GM19372 (cell line): ENCODE data around the gene MYO9A.

Experiments used
- ATAC-seq: cut with Tn5 transposase; IDR thresholded peaks from one replicate; pipeline ENCODE4 v1.9.1; 2021; ENCODE audit warnings: mild to moderate bottlenecking, low read depth, moderate library complexity; ENCODE audit not compliant: unreplicated experiment

MYO9A gene

DNA sequence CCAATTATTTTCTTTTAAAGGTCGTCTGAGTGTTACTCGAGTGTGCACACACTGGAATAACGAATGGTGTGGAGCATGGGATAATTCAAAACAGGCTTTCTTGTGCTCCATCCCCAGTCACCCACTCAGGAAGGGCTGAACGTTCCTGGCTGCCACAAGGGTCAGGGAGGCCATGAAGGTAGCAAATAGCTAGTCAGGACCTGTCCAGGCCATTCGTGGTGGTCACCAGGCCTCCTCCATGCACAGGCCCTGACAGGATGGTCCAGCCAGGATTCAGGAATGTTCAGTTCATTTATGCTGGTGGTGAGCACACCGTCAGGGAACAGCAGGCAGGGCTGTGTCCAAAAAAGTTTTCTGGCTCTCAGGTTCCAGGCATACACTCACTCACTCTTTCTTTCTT lies 319.3 kb downstream of the MYO9A start:
- no peak for ATAC-seq

DNA sequence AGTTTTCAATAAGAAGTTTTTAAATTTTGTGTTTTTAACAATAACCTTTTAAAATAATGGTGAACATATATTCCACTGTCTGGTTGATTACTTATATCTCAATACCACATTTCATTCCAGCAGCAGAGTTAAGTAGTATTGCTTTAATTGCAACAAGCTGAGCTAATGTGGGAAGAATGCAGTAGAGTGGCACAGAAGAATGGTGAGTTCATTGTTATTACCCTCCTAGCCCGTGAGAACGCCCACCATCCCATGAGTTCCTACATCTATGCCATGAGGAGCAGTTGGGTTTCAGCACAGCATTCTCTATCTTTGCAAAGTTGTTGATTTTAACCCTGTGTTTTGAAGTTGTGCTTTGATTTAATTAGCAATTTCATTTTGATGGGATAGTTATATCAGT lies 325.4 kb downstream of the MYO9A start:
- ATAC-seq, result no peak

DNA sequence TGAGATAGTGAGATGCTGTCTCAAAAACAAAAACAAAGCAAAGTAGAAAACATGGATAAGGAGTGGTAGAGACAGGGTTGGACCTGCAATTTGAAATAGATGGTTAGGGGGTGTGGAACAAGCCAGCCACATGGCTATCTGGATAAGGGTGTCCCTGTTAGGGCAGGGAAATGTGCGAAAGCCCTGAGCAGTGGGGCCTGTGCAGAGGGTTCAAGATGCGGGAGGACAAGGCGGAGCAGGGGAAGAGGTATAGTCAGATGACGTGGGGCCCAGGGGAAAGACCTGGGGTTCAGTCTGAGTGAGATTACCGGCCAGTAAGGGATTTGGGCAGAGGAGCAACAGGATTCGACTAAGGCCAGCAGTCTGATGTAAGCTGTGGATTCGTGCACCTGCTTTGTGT lies 326.0 kb downstream of the MYO9A start:
- no peak for ATAC-seq

DNA sequence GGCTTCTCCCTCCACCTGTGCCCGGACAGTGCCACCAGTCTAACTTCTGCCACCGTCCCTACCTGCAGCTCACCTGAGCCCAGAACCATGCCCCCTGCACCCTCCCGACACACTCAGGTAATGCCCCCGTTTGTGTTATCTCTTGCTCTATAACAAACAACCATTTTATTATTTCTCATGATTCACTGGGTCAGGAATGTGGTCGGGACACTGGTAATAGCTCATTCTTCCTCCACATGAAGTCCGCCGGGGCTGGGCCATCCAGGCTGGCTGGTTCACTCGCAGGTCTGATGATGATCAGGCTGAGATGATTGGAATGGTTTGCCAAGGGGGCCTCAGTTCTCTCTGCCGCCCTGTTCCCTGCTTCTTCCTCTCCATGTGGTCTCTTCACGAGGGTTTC lies 327.9 kb downstream of the MYO9A start:
- no peak for ATAC-seq

DNA sequence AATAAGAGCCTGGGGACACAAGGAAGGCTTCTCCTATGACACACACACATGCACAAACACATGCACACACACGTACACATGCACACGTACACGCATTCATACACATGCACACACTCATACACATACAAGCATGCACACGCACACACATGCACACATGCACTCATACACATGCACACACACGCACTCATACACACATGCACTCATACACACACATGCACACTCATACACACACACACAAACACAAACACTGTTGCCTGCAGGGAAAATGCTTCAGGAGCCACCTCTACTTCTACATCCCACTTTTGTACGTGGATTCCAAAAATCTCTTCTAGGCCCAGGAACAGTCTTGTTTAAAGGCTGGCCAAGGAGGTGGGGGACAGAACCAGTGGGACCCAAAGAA lies 328.3 kb downstream of the MYO9A start:
- no peak for ATAC-seq

DNA sequence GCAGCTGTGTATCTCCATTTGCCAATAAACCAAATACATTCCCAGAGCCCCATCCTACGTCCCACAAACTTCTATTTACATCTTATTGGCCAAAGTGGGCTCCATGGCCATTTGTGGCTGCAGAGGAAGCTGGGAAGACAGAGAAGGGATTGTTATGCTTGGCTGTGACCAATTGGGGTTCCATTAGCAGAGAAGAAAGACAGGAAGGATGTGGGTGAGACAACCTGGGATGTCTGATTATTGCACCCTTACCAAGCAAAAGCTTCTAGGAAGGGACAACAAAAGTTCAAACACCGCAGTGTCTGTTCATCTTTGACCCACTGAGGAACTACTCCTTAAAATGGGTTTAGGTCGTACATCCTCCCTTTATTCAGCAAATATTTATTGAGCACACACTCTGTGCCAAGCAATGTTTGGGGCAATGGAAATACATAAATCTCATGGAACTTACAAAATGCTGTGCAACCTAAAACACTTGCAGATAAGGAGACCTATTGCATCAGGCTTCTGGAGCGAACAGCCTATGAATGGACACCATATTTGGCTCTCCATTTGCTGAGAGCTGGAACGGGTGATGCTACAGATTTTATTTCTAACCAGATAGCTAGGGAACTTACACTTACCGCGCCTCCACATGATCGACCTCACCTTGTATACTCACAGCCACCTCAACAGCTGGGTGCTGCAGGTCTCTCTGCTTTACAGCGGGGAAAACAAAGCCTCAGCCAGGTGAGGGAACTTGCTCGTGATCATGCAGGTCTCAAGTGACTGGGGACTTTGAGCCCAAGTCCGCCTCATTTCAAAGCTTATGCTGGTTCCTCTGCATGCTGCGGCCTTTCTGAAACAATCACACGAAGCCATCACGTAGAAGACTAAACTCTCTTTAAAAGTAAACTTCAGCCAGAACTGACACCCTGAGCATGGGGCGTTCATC lies 329.0 kb downstream of the MYO9A start:
- ATAC-seq, result no peak

DNA sequence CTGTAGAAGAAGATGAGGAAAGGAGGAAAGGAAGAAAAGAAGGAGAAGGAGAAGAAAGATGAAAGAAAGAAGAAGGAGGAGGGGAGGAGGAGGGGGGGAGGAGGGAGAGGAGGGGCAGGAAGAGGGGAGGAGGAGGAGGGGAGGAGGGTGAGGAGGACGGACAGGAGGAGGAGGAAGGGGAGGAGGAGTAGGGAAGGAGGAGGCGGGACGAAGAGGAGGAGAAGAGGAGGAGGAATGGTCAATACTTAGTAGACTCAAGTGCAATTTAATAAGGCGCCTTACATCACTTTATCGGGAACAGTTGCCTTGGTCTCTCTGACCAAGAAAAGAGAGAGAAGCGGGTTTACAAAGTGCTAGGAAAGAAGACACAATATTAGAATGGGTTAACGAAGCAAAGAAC lies 331.3 kb downstream of the MYO9A start:
- ATAC-seq, result no peak

DNA sequence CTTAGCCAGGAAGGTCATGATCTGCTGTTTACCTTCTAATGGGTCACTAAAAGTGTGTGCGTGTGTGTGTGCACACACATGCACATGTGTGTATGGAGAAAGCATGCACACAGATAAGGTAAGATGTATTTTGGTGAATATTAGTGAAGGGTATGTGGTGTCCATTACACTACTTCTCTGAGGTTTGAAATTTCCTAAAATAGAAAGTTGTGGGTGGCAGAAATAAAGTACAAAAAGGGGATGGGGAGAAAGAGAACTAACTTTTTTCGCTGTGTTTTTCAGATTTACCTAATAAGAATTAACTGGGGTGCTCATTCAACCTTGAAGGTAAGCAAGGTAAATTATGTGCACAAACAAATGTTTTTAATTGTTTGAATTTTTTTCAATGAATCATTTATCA lies 332.0 kb downstream of the MYO9A start:
- ATAC-seq, result no peak

DNA sequence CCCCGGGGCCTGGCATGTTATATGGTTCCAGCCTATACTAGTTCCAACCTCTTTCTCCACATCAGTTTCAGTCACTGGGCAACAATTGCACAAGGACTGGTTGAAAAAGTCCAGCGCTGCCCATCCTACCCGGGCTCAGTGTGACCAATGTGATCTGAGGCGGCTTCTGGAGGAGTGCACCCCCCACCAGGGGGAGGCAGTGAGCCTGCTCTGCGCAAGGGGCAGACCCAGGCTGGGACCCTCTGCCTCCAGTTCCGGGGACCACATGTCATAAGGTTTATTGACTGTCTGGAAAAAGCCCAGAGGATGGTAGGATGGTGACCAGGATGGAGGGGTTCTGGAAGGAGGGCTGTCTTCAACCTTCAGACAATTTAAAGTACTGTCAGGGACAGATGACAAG lies 333.2 kb downstream of the MYO9A start:
- no peak for ATAC-seq

DNA sequence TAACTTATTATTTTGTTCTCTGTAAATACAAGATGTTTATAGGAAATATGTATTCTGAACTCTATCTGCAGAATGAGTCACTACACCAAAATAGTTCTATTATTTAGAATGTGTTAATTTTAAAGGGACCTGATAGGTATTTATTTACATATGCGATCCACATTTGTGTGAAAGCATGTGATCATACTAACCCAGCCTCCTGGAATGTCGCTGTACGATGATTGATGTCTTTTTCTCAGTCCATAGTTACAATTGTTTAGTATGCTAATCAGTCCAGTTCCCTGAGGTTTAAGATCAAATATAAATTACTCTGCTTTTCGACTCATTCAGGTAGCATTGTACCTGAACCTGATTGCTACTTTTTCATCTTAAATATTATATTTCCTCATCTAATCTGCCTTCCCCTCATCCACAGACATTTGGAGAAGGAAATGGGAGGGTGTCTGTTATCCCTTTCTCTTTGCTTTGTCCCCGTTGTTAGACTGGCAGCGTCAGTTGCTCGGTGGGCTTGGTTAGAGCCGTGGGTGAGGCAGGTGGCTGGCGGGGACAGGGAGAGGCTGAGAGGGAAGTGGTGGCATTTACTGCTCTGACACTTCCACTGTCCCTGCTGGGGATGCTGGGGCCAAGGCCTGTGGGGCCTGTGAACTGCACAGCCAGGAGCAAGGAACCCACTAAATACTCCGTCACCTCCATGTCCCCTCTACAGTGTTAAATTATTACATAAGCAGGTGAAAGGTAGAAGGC lies 335.4 kb downstream of the MYO9A start:
- ATAC-seq, result no peak

DNA sequence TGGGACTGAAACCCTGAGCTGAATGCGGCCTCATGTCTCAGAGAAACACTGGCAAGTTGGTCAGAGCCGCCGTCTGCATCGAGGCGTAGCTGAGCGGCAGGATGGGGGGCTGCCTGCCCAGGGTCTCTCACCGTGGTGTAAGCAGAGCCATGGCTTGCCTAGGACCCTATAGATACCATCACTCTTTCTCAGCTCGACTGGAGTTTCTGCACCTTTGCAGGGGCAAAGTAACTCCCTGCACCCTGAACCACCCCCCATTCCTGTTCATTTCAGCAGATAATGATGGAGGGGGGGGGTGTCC lies 336.0 kb downstream of the MYO9A start:
- no peak for ATAC-seq

DNA sequence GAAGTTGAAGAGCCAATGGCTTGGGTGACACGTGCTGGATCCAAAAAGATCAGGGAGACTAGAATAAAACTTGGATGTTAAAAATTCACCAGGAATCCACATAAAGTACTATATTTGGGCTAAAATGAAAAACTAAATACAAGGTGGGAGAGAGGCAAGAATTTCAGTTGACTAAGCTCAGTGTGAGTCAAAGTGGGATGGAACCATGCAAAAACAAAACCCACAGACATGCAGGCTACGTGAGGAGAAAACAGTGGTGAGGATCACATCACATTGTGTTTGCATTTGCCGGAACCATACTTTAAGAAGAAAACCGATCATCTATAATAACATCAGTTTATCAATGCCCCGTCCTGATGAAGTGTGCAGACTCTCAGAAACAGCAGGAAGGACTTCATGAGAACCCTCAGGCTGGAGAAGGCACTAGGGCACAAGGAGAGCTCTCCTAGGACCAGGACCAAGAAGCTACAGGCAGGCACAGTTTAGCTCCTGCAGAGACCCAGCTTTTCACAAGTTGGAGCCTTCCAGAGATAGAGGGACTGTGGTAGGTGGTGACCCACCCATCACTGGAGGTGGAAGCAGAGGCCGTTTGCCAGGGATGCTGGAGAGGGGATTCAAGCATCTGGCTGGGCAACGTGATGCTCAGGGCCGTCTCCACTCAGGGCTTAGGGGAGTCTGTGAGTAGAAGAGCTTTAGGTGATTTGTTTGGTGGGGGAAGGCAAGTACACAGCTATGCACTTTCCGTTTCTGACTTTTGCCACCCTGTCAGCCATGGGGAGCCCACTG lies 336.6 kb downstream of the MYO9A start:
- no peak for ATAC-seq

DNA sequence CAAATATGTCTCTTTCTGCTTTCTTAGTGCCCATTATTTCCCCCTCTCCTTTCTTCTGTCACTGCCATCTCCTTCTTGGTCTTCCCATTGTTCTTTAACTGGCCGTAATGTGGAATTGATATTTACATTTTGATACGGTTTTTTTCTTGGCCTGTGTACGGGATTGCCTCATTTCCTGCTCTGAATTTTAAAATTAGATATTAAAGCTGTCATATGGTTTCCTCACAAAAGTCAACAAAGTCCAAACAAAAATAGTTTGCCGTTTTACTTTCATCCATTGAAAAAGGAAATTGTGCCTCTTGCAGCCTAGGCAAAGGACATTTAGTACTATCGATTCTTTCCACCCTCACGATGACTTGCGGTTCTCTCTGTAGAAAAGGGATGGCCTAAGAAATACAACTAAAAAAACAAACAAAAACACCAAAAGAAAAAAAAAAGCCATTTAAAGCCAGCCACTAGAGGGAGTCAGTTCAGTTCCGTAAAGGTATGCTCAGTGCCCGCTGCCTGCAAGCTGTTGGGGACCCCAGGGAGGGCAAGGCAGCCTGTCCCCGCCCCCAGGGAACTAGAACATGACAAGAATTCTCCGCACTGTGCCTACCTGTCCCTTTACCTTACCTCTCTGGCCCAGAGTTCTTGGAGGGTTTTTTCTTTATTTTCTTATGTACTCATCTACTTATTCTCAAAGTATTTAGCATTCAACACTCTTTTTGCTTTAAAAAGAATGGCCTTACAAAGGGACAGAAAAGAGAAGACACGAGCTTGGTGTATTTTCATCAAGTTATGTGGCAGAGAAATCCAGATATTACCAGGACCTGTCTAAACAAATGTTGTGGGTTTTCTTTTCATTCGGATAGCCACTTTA lies 337.6 kb downstream of the MYO9A start:
- ATAC-seq, result no peak

DNA sequence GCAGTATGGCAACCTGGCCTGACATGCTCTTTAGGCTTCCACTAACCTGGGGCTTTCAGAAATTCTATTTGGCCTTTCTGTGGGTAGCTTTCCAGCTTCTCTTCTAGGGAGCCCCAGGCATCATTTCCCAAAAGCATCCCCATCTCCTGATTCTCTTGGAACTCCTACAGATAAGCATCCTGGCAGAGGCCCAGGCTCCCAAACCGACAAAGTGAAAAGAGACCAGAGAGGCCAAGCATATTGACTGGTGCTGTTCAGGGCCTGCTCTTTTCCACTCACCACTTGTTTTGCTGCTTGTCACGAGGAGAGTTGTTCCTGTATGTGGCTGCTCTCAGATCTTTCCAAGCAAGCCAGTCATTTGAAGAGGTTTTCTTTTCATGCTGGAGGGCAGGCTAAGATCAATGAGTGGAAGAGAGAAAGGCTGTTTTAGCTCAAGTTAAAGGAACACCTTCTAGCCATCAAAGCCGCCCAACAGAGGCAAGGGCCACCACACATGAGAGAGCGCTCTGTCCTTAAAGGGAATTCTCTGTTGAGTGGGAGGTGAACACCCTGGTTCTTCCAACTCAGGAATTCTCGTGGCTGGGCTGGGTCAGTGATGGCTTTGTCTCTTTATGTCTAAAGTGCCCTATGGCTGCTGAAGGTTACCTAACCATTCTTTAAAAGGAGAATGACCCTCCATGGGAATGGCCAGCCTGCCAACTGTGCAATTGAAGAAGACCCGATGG lies 338.7 kb downstream of the MYO9A start:
- no peak for ATAC-seq

DNA sequence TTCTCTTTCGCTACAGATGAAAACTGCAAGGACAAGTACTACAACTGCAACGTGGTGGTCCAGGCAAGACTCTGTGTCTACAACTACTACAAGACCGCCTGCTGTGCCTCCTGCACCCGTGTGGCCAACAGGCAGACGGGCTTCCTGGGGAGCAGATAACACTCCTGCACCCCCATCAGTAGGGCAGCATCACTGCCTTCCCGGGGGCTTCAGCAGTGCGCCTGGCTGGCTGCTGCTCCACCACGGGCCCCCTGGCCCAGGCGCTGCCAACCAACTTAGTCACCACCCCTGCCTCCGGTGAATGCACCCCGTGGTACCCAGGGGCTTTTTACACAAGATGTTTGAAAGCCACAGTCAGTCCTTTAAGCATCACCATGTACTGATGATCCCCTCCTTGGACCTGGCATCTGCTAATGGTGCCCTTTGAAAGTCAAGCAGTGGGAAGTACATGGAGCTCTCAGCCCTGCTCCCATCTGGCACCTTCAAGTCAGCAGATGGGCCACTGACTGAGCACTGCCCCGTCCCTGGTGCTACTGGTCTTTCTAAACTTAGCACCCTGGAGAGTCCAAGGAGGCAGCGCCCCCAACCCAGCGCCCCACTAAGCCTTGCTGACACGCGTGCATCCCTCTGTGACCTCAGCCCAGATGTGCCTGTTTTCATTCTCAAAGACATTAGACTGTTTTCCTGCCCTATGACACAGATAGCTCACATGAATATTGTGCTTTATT lies 340.6 kb downstream of the MYO9A start:
- no peak for ATAC-seq

DNA sequence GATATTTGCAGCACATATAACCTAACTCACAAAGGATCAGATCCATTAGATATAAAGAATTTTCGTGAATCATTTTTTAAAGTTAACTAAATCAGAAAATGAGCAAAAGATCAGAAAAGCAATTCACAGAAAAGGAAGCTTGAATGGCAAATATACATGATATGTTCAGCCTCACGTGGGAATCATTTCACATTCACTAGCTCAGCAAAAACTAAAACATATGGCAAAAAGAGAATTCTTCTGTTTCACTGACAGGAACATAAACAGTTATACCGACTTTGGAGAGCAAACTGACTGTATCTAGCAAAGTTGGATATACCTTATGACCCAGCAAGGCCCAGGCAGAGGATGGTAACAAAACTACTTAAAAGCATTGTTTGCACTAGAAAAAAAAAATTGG lies 341.6 kb downstream of the MYO9A start:
- no peak for ATAC-seq

DNA sequence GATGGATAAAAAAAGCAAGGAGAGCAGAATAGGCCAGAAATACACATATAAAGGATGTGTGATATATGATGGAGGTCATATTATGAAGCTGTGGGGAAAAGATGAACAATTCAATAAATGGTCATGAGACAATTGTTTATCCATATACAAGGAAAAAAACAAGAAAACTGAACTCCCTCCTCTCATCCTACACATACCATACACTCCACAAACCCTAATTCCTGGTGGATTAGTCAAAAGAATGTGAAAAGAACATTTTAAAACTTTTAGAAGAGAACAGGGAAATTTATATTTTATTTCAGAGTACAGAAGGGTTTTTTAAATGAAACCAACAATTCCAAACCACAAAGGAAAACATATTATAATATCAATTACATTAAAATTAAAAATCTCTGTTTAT lies 342.1 kb downstream of the MYO9A start:
- ATAC-seq, result no peak

DNA sequence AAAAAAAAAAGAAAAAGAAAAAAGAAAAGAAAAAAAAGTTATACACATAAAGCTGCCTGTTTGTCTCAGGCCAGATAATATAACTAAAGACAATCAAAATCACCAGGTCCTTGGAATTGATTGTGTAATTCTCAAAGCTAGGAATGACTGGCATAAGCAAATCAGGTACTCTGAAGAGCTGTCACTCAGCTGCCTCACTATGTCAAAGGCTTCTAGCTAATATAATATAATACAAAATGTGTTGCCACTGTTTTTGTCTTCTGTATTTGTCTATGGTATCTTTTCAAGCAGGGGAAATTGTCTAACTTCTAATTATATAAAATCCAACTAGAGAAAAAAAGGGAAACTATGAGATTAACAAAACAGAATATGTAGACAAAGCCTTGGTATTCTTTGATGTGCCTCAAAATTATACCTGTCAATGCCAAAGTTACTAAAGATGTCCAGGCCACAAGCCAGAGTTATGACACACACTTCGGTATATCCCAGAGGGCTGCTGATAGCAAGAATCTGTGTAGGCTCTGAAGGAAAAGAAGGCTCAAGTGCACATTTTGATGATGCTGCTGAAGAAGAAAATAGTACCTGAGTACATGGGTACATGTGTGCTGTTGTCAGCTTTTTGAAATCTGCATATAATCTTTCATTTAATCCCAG lies 344.6 kb downstream of the MYO9A start:
- ATAC-seq, result no peak
